Nephron progenitor cell (in vitro differentiated cells): Measurements from ENCODE around the gene PAX7.

Experiments
- DNase-seq: peaks from one replicate; pipeline ENCODE4 v3.0.0; 2021
- H3K27ac Mint-ChIP-seq: 2 replicates; pipeline ENCODE4 v1.8.0; 2021; ENCODE audit warnings: mild to moderate bottlenecking, moderate library complexity, mixed read lengths
- H3K27me3 Mint-ChIP-seq: 2 replicates; pipeline ENCODE4 v1.8.0; 2021; ENCODE audit warnings: mild to moderate bottlenecking, low read depth, mixed read lengths; ENCODE audit not compliant: poor library complexity
- H3K36me3 Mint-ChIP-seq: 2 replicates; pipeline ENCODE4 v1.8.0; 2021; ENCODE audit warnings: low read depth, mixed read lengths
- H3K4me1 Mint-ChIP-seq: 2 replicates; pipeline ENCODE4 v1.8.0; 2021; ENCODE audit warnings: mixed read lengths
- H3K4me3 Mint-ChIP-seq: 2 replicates; pipeline ENCODE4 v1.8.0; 2021; ENCODE audit warnings: mild to moderate bottlenecking, moderate library complexity, mixed read lengths
- H3K9me3 Mint-ChIP-seq: 2 replicates; pipeline ENCODE4 v1.8.0; 2021; ENCODE audit warnings: mild to moderate bottlenecking, moderate library complexity, mixed read lengths
- CTCF ChIP-seq: fragments of 200-600 bp; sonication (generic); IDR thresholded peaks from 2 replicates; pipeline ENCODE4 v1.5.0; 2021; ENCODE audit warnings: antibody characterized with exemption

Gene PAX7

GRCh38 chr1:18612073-18612472, 18.6 kb upstream of the PAX7 start:
- H3K36me3 Mint-ChIP-seq, result no peaks in the 10 kb centered on the region
- H3K27ac Mint-ChIP-seq, result no peak overlapping the region
- H3K4me1 Mint-ChIP-seq, result peaks cover 13% of the 10 kb centered on the region
- H3K9me3 Mint-ChIP-seq, result peaks cover 3% of the 10 kb centered on the region
- no peak for DNase-seq
- TF ChIP-seq CTCF, result no peak
- H3K4me3 Mint-ChIP-seq, result no peak overlapping the region
- peaks cover 85% of the 10 kb centered on the region for H3K27me3 Mint-ChIP-seq

- no peak for DNase-seq
- Mint-ChIP-seq H3K9me3 (peaks cover 3% of the 10 kb centered on the region), H3K4me1 (peaks cover 5% of the 10 kb centered on the region), H3K27me3 (peaks cover 79% of the 10 kb centered on the region), H3K4me3 (no peak overlapping the region), H3K36me3 (no peaks in the 10 kb centered on the region), H3K27ac (no peak overlapping the region)
- no peak for TF ChIP-seq CTCF
These were observed 16.4 kb upstream of the PAX7 start for GRCh38 chr1:18614069-18614735.

- Mint-ChIP-seq H3K4me3 (no peak overlapping the region), H3K36me3 (no peaks in the 10 kb centered on the region), H3K27me3 (peaks cover 85% of the 10 kb centered on the region), H3K4me1 (peaks cover 5% of the 10 kb centered on the region), H3K27ac (no peak overlapping the region), H3K9me3 (no peaks in the 10 kb centered on the region)
- no peak for TF ChIP-seq CTCF
- DNase-seq, result no peak
These were observed 11.8 kb upstream of the PAX7 start for GRCh38 chr1:18618546-18619466.

GRCh38 chr1:18619467-18619835, 11.2 kb upstream of the PAX7 start:
- peaks cover 85% of the 10 kb centered on the region for H3K27me3 Mint-ChIP-seq
- no peak for DNase-seq
- TF ChIP-seq CTCF, result no peak
- no peak overlapping the region for H3K27ac Mint-ChIP-seq
- H3K36me3 Mint-ChIP-seq, result no peaks in the 10 kb centered on the region
- H3K4me1 Mint-ChIP-seq, result no peaks in the 10 kb centered on the region
- H3K4me3 Mint-ChIP-seq, result no peak overlapping the region
- no peaks in the 10 kb centered on the region for H3K9me3 Mint-ChIP-seq

GRCh38 chr1:18628511-18628910, 2.1 kb upstream of the PAX7 start:
- peaks cover 61% of the 10 kb centered on the region for H3K4me1 Mint-ChIP-seq
- H3K27ac Mint-ChIP-seq, result no peak overlapping the region
- peaks cover 100% of the 10 kb centered on the region for H3K27me3 Mint-ChIP-seq
- no peak for DNase-seq
- no peaks in the 10 kb centered on the region for H3K36me3 Mint-ChIP-seq
- no peak for TF ChIP-seq CTCF
- no peak overlapping the region for H3K4me3 Mint-ChIP-seq
- H3K9me3 Mint-ChIP-seq, result no peaks in the 10 kb centered on the region
